Measurements from ENCODE around the gene TYRP1.

GRCh38 chr9:12735665-12736064 lies 42.5 kb downstream of the TYRP1 start:
- TF ChIP-seq, protein P1, sequence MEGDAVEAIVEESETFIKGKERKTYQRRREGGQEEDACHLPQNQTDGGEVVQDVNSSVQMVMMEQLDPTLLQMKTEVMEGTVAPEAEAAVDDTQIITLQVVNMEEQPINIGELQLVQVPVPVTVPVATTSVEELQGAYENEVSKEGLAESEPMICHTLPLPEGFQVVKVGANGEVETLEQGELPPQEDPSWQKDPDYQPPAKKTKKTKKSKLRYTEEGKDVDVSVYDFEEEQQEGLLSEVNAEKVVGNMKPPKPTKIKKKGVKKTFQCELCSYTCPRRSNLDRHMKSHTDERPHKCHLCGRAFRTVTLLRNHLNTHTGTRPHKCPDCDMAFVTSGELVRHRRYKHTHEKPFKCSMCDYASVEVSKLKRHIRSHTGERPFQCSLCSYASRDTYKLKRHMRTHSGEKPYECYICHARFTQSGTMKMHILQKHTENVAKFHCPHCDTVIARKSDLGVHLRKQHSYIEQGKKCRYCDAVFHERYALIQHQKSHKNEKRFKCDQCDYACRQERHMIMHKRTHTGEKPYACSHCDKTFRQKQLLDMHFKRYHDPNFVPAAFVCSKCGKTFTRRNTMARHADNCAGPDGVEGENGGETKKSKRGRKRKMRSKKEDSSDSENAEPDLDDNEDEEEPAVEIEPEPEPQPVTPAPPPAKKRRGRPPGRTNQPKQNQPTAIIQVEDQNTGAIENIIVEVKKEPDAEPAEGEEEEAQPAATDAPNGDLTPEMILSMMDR (IDR thresholded peaks at IDR 0.05; ENCODE audit: low read depth, low read length, poor library complexity, severe bottlenecking): no peak
- TF ChIP-seq EZH2phosphoT487 (IDR thresholded peaks at IDR 0.05; ENCODE audit: borderline replicate concordance, low read length): no peak
